Measurements from ENCODE around the gene DUS2.

GRCh38 chr16:68009157-68009735 is 13.8 kb upstream of the DUS2 start:
- TF ChIP-seq POLR2AphosphoS5 (IDR thresholded peaks at IDR 0.05; ENCODE audit: low read depth, low read length) (no peak), REST (IDR thresholded peaks at IDR 0.05; ENCODE audit: low read depth) (no peak), CTCF (IDR thresholded peaks at IDR 0.05 in 2 of 3, conservative IDR thresholded peaks at IDR 0.05 in 1 of 3; ENCODE audit: borderline replicate concordance in 1 of 3, insufficient read depth in 1 of 3, low read depth in 2 of 3, low read length in 2 of 3) (no peak), JUND (IDR thresholded peaks at IDR 0.05) (no peak), POLR2A (IDR thresholded peaks at IDR 0.05; ENCODE audit: borderline replicate concordance, extremely low read depth, insufficient read depth, insufficient read length) (no peak), EZH2 (IDR thresholded peaks at IDR 0.05) (no peak), ZBTB33 (IDR thresholded peaks at IDR 0.05; ENCODE audit: extremely low read depth, insufficient replicate concordance, low read length) (no peak), EZH2phosphoT487 (IDR thresholded peaks at IDR 0.05; ENCODE audit: borderline replicate concordance) (no peak), MAX (IDR thresholded peaks at IDR 0.05) (no peak), SP1 (IDR thresholded peaks at IDR 0.05; ENCODE audit: low read depth) (no peak)

All from HCT116 (cell line).